HepG2 (cell line): ENCODE data around the gene SSNA1. TPM values are rescaled to one million over a fixed set of nuclear protein-coding genes. Genes with fewer than 3 reads are reported as not detected.

Experiments
- BORCS8-MEF2B ChIP-seq: sonication (generic); formaldehyde crosslinking; IDR thresholded peaks from 2 replicates; pipeline ENCODE4 v1.8.0; 2022; ENCODE audit warnings: mild to moderate bottlenecking, missing genetic modification reagents
- GTF3A ChIP-seq: sonication (generic); formaldehyde crosslinking; conservative IDR thresholded peaks from 2 replicates; pipeline ENCODE4 v1.4.0; 2020; ENCODE audit warnings: mild to moderate bottlenecking, missing genetic modification reagents
- HCFC1 ChIP-seq: fragments of 150-350 bp; IDR thresholded peaks from 2 replicates; pipeline ENCODE4 v1.6.1; 2014; ENCODE audit warnings: low read depth, low read length
- MTA1 ChIP-seq: sonication (generic); formaldehyde crosslinking; IDR thresholded peaks from 2 replicates; pipeline ENCODE4 v1.4.0; 2020; ENCODE audit warnings: missing genetic modification reagents, mild to moderate bottlenecking, borderline replicate concordance
- MTF2 ChIP-seq: sonication (generic); formaldehyde crosslinking; IDR thresholded peaks from 2 replicates; pipeline ENCODE4 v1.5.0; 2020; ENCODE audit warnings: missing genetic modification reagents, borderline replicate concordance
- PRPF4 ChIP-seq: fragments of 200-400 bp; formaldehyde crosslinking; IDR thresholded peaks from 2 replicates; pipeline ENCODE4 v1.6.1; 2016; ENCODE audit warnings: low read length, low read depth; ENCODE audit not compliant: poor library complexity, severe bottlenecking
- THYN1 ChIP-seq: sonication (generic); formaldehyde crosslinking; IDR thresholded peaks from 2 replicates; pipeline ENCODE4 v1.8.1; 2023; ENCODE audit warnings: low read depth, mild to moderate bottlenecking, moderate library complexity, missing genetic modification reagents, borderline replicate concordance
- TP53 ChIP-seq: sonication (generic); formaldehyde crosslinking; conservative IDR thresholded peaks from 2 replicates; pipeline ENCODE4 v1.4.0; 2020; ENCODE audit warnings: missing genetic modification reagents
- YY1 ChIP-seq: IDR thresholded peaks from 2 replicates; pipeline ENCODE4 v1.6.1; 2011; ENCODE audit warnings: low read length, low read depth, moderate library complexity, mild to moderate bottlenecking; ENCODE audit not compliant: insufficient read depth, insufficient replicate concordance
- ZFP62 ChIP-seq: sonication (generic); formaldehyde crosslinking; IDR thresholded peaks from 2 replicates; pipeline ENCODE4 v1.4.0; 2020; ENCODE audit warnings: missing genetic modification reagents
- ZMYM4 ChIP-seq: sonication (generic); formaldehyde crosslinking; IDR thresholded peaks from 2 replicates; pipeline ENCODE4 v1.8.1; 2023; ENCODE audit warnings: mild to moderate bottlenecking, missing genetic modification reagents
- ZNF354B ChIP-seq: sonication (generic); formaldehyde crosslinking; IDR thresholded peaks from 2 replicates; pipeline ENCODE4 v1.8.0; 2022; ENCODE audit warnings: mild to moderate bottlenecking, missing genetic modification reagents
- ZNF678 ChIP-seq: sonication (generic); formaldehyde crosslinking; IDR thresholded peaks from 2 replicates; pipeline ENCODE4 v1.4.0; 2020; ENCODE audit warnings: mild to moderate bottlenecking, missing genetic modification reagents
- ZNF703 ChIP-seq: sonication (generic); formaldehyde crosslinking; IDR thresholded peaks from 2 replicates; pipeline ENCODE4 v1.5.1; 2020; ENCODE audit warnings: missing genetic modification reagents, mild to moderate bottlenecking, moderate library complexity, borderline replicate concordance
- ZNF713 ChIP-seq: sonication (generic); formaldehyde crosslinking; IDR thresholded peaks from 2 replicates; pipeline ENCODE4 v1.4.0; 2020; ENCODE audit warnings: mild to moderate bottlenecking, missing genetic modification reagents
- ZNF775 ChIP-seq: sonication (generic); formaldehyde crosslinking; IDR thresholded peaks from 2 replicates; pipeline ENCODE4 v1.4.0; 2020; ENCODE audit warnings: missing genetic modification reagents, mild to moderate bottlenecking, moderate library complexity, borderline replicate concordance
- polyA plus RNA-seq, 8 experiments: library from polyadenylated mRNA; depleted of rRNA in 3 of 8; stranded (reverse) in 7 of 8; unstranded in 1 of 8; fragments of >200 nt; fragmentation: Illumina TruSeq in 4 of 8; extraction: Trizol in 4 of 8; gene quantifications; 2 replicates each; pipeline versions ENCODE4 v1.2.1 to v1.2.3, GENCODE V29; 2011 to 2016; ENCODE audit warnings: low read depth in 4 of 8, missing spikeins in 1 of 8, mixed read lengths in 1 of 8; ENCODE audit not compliant: insufficient read depth in 1 of 8
- total RNA-seq, 5 experiments: library from RNA; depleted of rRNA; stranded (reverse); fragments of >200 nt; fragmentation: Illumina TruSeq; extraction: Trizol; gene quantifications; 2 replicates each; pipeline ENCODE4 v1.2.3, GENCODE V29; 2016; ENCODE audit warnings: low read depth in 1 of 5
- TF ChIP-seq, protein P1 (sequence below): sonication (generic); formaldehyde crosslinking; IDR thresholded peaks from 2 replicates; pipeline ENCODE4 v1.9.0; 2021; ENCODE audit warnings: missing genetic modification reagents, mild to moderate bottlenecking, borderline replicate concordance
- TF ChIP-seq, protein P2 (sequence below): sonication (generic); formaldehyde crosslinking; IDR thresholded peaks from 2 replicates; pipeline ENCODE4 v1.9.0; 2021; ENCODE audit warnings: missing genetic modification reagents, borderline replicate concordance
- TF ChIP-seq, protein P3 (sequence below): sonication (generic); formaldehyde crosslinking; IDR thresholded peaks from 2 replicates; pipeline ENCODE4 v1.4.0; 2020; ENCODE audit warnings: mild to moderate bottlenecking, missing genetic modification reagents
- TF ChIP-seq, protein P4 (sequence below): sonication (generic); formaldehyde crosslinking; IDR thresholded peaks from 2 replicates; pipeline ENCODE4 v1.5.0; 2020; ENCODE audit warnings: missing genetic modification reagents, mild to moderate bottlenecking, borderline replicate concordance

Gene SSNA1
- total and polyA plus RNA-seq, 2 of the 13 experiments (the other 11 are each of a cell fraction or from before 2014, with no cell fraction given), result 35.9 to 49.4 TPM

DNA sequence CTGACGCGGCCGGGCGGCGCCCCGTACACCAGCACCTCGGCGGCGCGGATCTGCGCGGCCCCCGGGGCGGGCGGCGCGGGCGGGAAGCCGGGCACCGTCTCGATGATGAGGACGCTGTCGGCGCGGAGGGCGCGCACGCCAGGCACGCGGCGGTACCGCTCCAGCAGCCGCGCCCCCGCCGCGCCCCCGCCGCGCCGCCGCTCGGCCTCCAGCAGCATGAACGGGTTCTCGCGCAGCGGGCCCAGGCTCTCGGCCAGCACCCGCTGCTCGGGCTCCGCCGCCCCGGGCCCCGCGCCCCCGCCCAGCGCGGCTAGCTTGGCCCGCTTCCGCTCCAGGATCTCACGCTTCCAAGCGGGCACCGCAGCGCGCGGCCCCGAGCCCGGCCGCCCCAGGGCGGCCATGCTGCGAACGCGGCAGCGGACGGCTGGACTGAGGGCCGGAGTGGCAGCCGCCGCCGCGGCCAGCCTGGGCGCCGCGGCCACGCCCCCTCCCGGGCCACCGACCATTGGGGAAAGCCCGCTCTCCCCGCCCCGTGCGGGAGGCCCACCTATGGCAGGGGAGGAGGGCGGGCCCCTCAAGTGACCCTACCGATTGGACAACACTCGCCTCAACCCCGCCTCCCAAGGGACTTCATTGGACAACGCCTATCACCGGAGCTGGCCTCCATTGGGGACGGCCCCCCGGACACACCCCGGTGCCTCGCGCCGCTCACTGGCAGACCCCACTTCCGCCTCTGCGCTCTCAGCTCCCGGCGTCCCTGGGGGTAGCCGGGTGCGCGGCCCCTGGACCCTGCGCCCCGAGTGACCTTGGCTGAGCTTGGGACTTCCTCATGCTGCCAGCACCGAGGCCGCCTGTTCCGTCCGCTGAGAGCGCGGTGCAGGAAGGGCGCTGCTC is 12.1 kb downstream of the SSNA1 start, which contains the start of gene TPRN (continued):
- TF ChIP-seq BORCS8-MEF2B (CRISPR knock-in tag) (no peak), YY1 (peak; percentile 91), MTA1 (CRISPR knock-in tag) (peak; percentile 82; the same call in 1 of the 2 replicates), GTF3A (CRISPR knock-in tag) (no peak), ZNF713 (CRISPR knock-in tag) (no peak), THYN1 (CRISPR knock-in tag) (0 out of 2 replicates have a peak, but pooled peaks have one; percentile 43), ZNF775 (no peak), PRPF4 (no peak), ZNF703 (no peak), ZFP62 (no peak), ZNF678 (CRISPR knock-in tag) (no peak), ZNF354B (CRISPR knock-in tag) (no peak), MTF2 (CRISPR knock-in tag) (no peak), TP53 (CRISPR knock-in tag) (no peak), HCFC1 (no peak; the same call in 1 of the 2 replicates), ZMYM4 (CRISPR knock-in tag) (peak; percentile 48; the same call in 1 of the 2 replicates)
- TF ChIP-seq, protein P1, sequence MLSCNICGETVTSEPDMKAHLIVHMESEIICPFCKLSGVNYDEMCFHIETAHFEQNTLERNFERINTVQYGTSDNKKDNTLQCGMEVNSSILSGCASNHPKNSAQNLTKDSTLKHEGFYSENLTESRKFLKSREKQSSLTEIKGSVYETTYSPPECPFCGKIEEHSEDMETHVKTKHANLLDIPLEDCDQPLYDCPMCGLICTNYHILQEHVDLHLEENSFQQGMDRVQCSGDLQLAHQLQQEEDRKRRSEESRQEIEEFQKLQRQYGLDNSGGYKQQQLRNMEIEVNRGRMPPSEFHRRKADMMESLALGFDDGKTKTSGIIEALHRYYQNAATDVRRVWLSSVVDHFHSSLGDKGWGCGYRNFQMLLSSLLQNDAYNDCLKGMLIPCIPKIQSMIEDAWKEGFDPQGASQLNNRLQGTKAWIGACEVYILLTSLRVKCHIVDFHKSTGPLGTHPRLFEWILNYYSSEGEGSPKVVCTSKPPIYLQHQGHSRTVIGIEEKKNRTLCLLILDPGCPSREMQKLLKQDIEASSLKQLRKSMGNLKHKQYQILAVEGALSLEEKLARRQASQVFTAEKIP (CRISPR knock-in tag), result no peak
- TF ChIP-seq, protein P2, sequence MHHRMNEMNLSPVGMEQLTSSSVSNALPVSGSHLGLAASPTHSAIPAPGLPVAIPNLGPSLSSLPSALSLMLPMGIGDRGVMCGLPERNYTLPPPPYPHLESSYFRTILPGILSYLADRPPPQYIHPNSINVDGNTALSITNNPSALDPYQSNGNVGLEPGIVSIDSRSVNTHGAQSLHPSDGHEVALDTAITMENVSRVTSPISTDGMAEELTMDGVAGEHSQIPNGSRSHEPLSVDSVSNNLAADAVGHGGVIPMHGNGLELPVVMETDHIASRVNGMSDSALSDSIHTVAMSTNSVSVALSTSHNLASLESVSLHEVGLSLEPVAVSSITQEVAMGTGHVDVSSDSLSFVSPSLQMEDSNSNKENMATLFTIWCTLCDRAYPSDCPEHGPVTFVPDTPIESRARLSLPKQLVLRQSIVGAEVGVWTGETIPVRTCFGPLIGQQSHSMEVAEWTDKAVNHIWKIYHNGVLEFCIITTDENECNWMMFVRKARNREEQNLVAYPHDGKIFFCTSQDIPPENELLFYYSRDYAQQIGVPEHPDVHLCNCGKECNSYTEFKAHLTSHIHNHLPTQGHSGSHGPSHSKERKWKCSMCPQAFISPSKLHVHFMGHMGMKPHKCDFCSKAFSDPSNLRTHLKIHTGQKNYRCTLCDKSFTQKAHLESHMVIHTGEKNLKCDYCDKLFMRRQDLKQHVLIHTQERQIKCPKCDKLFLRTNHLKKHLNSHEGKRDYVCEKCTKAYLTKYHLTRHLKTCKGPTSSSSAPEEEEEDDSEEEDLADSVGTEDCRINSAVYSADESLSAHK, result no peak
- TF ChIP-seq, protein P3, sequence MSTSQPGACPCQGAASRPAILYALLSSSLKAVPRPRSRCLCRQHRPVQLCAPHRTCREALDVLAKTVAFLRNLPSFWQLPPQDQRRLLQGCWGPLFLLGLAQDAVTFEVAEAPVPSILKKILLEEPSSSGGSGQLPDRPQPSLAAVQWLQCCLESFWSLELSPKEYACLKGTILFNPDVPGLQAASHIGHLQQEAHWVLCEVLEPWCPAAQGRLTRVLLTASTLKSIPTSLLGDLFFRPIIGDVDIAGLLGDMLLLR (CRISPR knock-in tag), result no peak; the same call in 1 of the 2 replicates
- TF ChIP-seq, protein P4, sequence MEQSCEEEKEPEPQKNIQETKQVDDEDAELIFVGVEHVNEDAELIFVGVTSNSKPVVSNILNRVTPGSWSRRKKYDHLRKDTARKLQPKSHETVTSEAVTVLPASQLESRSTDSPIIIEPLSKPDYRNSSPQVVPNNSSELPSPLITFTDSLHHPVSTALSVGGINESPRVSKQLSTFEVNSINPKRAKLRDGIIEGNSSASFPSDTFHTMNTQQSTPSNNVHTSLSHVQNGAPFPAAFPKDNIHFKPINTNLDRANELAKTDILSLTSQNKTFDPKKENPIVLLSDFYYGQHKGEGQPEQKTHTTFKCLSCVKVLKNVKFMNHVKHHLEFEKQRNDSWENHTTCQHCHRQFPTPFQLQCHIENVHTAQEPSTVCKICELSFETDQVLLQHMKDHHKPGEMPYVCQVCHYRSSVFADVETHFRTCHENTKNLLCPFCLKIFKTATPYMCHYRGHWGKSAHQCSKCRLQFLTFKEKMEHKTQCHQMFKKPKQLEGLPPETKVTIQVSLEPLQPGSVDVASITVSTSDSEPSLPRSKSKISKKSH (CRISPR knock-in tag), result peak; percentile 88; the same call in 1 of the 2 replicates
